ENCODE measurements around the gene FBN1.

GRCh38 chr15:48435321-48435720 lies 210.2 kb downstream of the FBN1 start:
- TF ChIP-seq CTCF (IDR thresholded peaks at IDR 0.05) (no peak), POLR2A (IDR thresholded peaks at IDR 0.05) (no peak), EP300 (IDR thresholded peaks at IDR 0.05) (no peak)
